HCT116 (cell line): ENCODE results near the gene C11orf87.

Experiments used
- CEBPB ChIP-seq: IDR thresholded peaks from 2 replicates; pipeline ENCODE4 v1.6.1; 2012; ENCODE audit warnings: low read depth
- CTCF ChIP-seq, 3 experiments: fragments of 200-600 bp in 1 of 3; sonication (generic) in 1 of 3; IDR thresholded peaks in 2 of 3; conservative IDR thresholded peaks in 1 of 3; 2 replicates each; pipeline ENCODE4 v1.5.1; 2012 to 2017; ENCODE audit warnings: low read depth in 2 of 3, low read length in 2 of 3, antibody characterized with exemption in 1 of 3, borderline replicate concordance in 1 of 3, control low read depth in 1 of 3, mild to moderate bottlenecking in 1 of 3, mixed read lengths in 1 of 3, mixed run types in 1 of 3, moderate library complexity in 1 of 3; ENCODE audit not compliant: insufficient read depth in 1 of 3
- ELF1 ChIP-seq: IDR thresholded peaks from 2 replicates; pipeline ENCODE4 v1.6.1; 2012; ENCODE audit warnings: low read depth, borderline replicate concordance
- EZH2 ChIP-seq: fragments of 200-600 bp; sonication (generic); IDR thresholded peaks from 2 replicates; pipeline ENCODE4 v1.6.1; 2017; ENCODE audit warnings: antibody characterized with exemption, mixed run types
- EZH2phosphoT487 ChIP-seq: fragments of 200-600 bp; IDR thresholded peaks from 2 replicates; pipeline ENCODE4 v1.6.1; 2018; ENCODE audit warnings: antibody characterized with exemption, borderline replicate concordance
- MAX ChIP-seq: IDR thresholded peaks from 2 replicates; pipeline ENCODE4 v1.6.1; 2012
- POLR2A ChIP-seq: IDR thresholded peaks from 2 replicates; pipeline ENCODE4 v1.7.0; 2011; ENCODE audit warnings: borderline replicate concordance; ENCODE audit not compliant: insufficient read depth, insufficient read length; ENCODE audit errors: extremely low read depth
- POLR2AphosphoS5 ChIP-seq: IDR thresholded peaks from 2 replicates; pipeline ENCODE4 v1.6.1; 2011; ENCODE audit warnings: mild to moderate bottlenecking, low read depth, low read length, moderate library complexity
- SP1 ChIP-seq: IDR thresholded peaks from 2 replicates; pipeline ENCODE4 v1.6.1; 2012; ENCODE audit warnings: low read depth

GRCh38 chr11:109390752-109391151 is 31.2 kb upstream of the C11orf87 start:
- TF ChIP-seq EZH2 (no peak), CTCF (IDR thresholded peaks at IDR 0.05 in 2 of 3, conservative IDR thresholded peaks at IDR 0.05 in 1 of 3; ENCODE audit: borderline replicate concordance in 1 of 3, insufficient read depth in 1 of 3, low read depth in 2 of 3, low read length in 2 of 3) (no peak), POLR2A (no peak), SP1 (no peak), POLR2AphosphoS5 (no peak), CEBPB (no peak), EZH2phosphoT487 (no peak), MAX (no peak), ELF1 (no peak)
